Body of pancreas (tissue), 4 donors: ENCODE measurements around the gene GPR75. TPM values are rescaled to one million over a fixed set of nuclear protein-coding genes. Genes with fewer than 3 reads are reported as not detected.
"Not testable (repeated sequence)": the region's sequence is repeated elsewhere in the genome, so short reads cannot be mapped to it uniquely, and the experiment has no call there.

Experiments used
- ATAC-seq: fragments of 150-250 bp; one replicate; pipeline ENCODE4 v1.9.1; 2016
- DNase-seq, 4 donors: peaks; one replicate each; pipeline ENCODE4 v3.0.0-alpha.2; 2019
- H3K27ac ChIP-seq, 4 donors: fragments of 200-600 bp; sonication (generic); 1 replicate in 3 of 4; 2 replicates in 1 of 4; pipeline versions ENCODE4 v1.5.1 to v1.6.1; 2016 to 2019; ENCODE audit warnings: mild to moderate bottlenecking in 1 of 4, mixed read lengths in 1 of 4, moderate library complexity in 1 of 4
- H3K27me3 ChIP-seq, 2 donors: fragments of 200-600 bp; sonication (generic); one replicate each; pipeline ENCODE4 v1.6.0; 2016; ENCODE audit warnings: mild to moderate bottlenecking in 1 of 2
- H3K36me3 ChIP-seq, 2 donors: fragments of 200-600 bp; sonication (generic); replicated peaks in 1 of 2; 2 replicates each; pipeline ENCODE4 v1.5.1; 2016; ENCODE audit warnings: low read depth in 2 of 2; ENCODE audit not compliant: insufficient read depth in 1 of 2
- H3K4me1 ChIP-seq: fragments of 200-600 bp; sonication (generic); one replicate; pipeline ENCODE4 v1.6.0; 2016
- H3K4me3 ChIP-seq, 2 donors: fragments of 200-600 bp; sonication (generic); 1 replicate in 1 of 2; 2 replicates in 1 of 2; pipeline ENCODE4 v1.5.1; 2016 to 2019
- H3K9me3 ChIP-seq, 3 donors: fragments of 200-600 bp; sonication (generic); 1 replicate in 2 of 3; 2 replicates in 1 of 3; pipeline ENCODE4 v1.5.1; 2016
- CTCF ChIP-seq, 7 experiments: fragments of 450-650 bp in 4 of 7; fragments of 200-600 bp in 3 of 7; sonication (generic) in 3 of 7; IDR thresholded peaks; one replicate each; pipeline ENCODE4 v1.5.1; 2016 to 2019; ENCODE audit warnings: antibody characterized with exemption in 7 of 7
- POLR2A ChIP-seq, 3 donors: fragments of 450-650 bp; IDR thresholded peaks; one replicate each; pipeline ENCODE4 v1.6.1; 2016; ENCODE audit warnings: antibody characterized with exemption in 3 of 3, mild to moderate bottlenecking in 2 of 3
- WGBS, 2 donors: methylation state at CpG; one replicate each; pipeline ENCODE4 v1.1.5; 2017; 5-methylcytosine and 5-hydroxymethylcytosine counted together
- intact Hi-C: fragments of 100-400 bp; cut with DNase I; formaldehyde crosslinking; loops from one replicate; pipeline ENCODE4 v1.15.1; 2023
- total RNA-seq, 2 donors: library from RNA; depleted of rRNA; stranded (reverse); fragments of >200 nt; gene quantifications; one replicate each; pipeline ENCODE4 v1.1.0, GENCODE V29; 2016

Gene GPR75
- total RNA-seq, 2 donors from 2014 or later, result 2.1 to 4.0 TPM

GRCh38 chr2:53861824-53862223 is 2.1 kb upstream of the GPR75 start:
- intact Hi-C loops, result no loop called here
- TF ChIP-seq POLR2A (IDR thresholded peaks at IDR 0.05) (no peak), CTCF (IDR thresholded peaks at IDR 0.05) (no peak)
- DNase-seq (no peak), ATAC-seq (no peak)
- Histone ChIP-seq H3K4me3 (no peak overlapping the region), H3K4me1 (no peaks in the 10 kb centered on the region), H3K36me3 (peaks cover 0 to 11% of the 10 kb centered on the region in 2 donors), H3K9me3 (no peaks in the 10 kb centered on the region), H3K27ac (no peak overlapping the region), H3K27me3 (no peaks in the 10 kb centered on the region)
- WGBS, 2 donors, result 96 to 97% methylated on average over 5 of the region's 5 CpGs

- intact Hi-C loops, result no loop called here
- ATAC-seq (no peak), DNase-seq (no peak)
- no peaks in the 10 kb centered on the region for H3K36me3 ChIP-seq
- H3K27ac ChIP-seq, result no peak overlapping the region
- TF ChIP-seq POLR2A (IDR thresholded peaks at IDR 0.05), result no peak
- TF ChIP-seq CTCF (IDR thresholded peaks at IDR 0.05), result no peak
- no peaks in the 10 kb centered on the region for H3K9me3 ChIP-seq
- 86 to 90% methylated on average over 2 of the region's 2 CpGs for WGBS, 2 donors
- H3K4me3 ChIP-seq, result no peak overlapping the region
- H3K4me1 ChIP-seq, result no peaks in the 10 kb centered on the region
- no peaks in the 10 kb centered on the region for H3K27me3 ChIP-seq
These were observed 3.5 kb downstream of the GPR75 start for GRCh38 chr2:53856272-53856671.

GRCh38 chr2:53854678-53855077 is 5.1 kb downstream of the GPR75 start:
- no peak overlapping the region for H3K27ac ChIP-seq
- no peaks in the 10 kb centered on the region for H3K9me3 ChIP-seq
- H3K36me3 ChIP-seq, result no peaks in the 10 kb centered on the region
- no peaks in the 10 kb centered on the region for H3K27me3 ChIP-seq
- H3K4me3 ChIP-seq, result no peak overlapping the region
- no peak for DNase-seq
- WGBS, 2 donors, result 86 to 91% methylated on average over 2 of the region's 2 CpGs
- intact Hi-C loops, result no loop called here
- ATAC-seq, result no peak
- TF ChIP-seq POLR2A (IDR thresholded peaks at IDR 0.05) (no peak), CTCF (IDR thresholded peaks at IDR 0.05) (no peak)
- H3K4me1 ChIP-seq, result no peaks in the 10 kb centered on the region

GRCh38 chr2:53852532-53852931 is 7.2 kb downstream of the GPR75 start:
- no peak for TF ChIP-seq POLR2A (IDR thresholded peaks at IDR 0.05)
- TF ChIP-seq CTCF (IDR thresholded peaks at IDR 0.05), result no peak
- no peaks in the 10 kb centered on the region for H3K36me3 ChIP-seq
- intact Hi-C loops, result no loop called here
- DNase-seq (no peak), ATAC-seq (no peak)
- no peaks in the 10 kb centered on the region for H3K4me1 ChIP-seq
- H3K27ac ChIP-seq, result no peak overlapping the region
- H3K9me3 ChIP-seq, result no peaks in the 10 kb centered on the region
- H3K4me3 ChIP-seq, result no peak overlapping the region
- 93 to 95% methylated on average over 4 of the region's 4 CpGs for WGBS, 2 donors
- H3K27me3 ChIP-seq, result no peaks in the 10 kb centered on the region

GRCh38 chr2:53851052-53851757 is 8.6 kb downstream of the GPR75 start:
- intact Hi-C loops, DNase-seq, H3K9me3 ChIP-seq, H3K27me3 ChIP-seq, H3K4me1 ChIP-seq, H3K36me3 ChIP-seq, H3K4me3 ChIP-seq: not testable (repeated sequence)
- H3K27ac ChIP-seq, result peak overlapping the region in 1 of 4 donors; percentile 6
- WGBS, 2 donors, result 66 to 71% methylated on average over 8 to 9 of the region's 9 CpGs
- ATAC-seq, result peak; percentile 55
